Measurements from ENCODE around the gene TMEM150C.

GRCh38 chr4:82452026-82452425 is 109.8 kb downstream of the TMEM150C start:
- no peak for TF ChIP-seq POLR2A (IDR thresholded peaks at IDR 0.05; ENCODE audit: low read depth, low read length)
- TF ChIP-seq CTCF (conservative IDR thresholded peaks at IDR 0.05; ENCODE audit: low read depth, low read length): no peak
- no peak for TF ChIP-seq RCOR1 (IDR thresholded peaks at IDR 0.05; ENCODE audit: insufficient replicate concordance, low read length)
